Tibial nerve (tissue), 4 donors: ENCODE measurements around the gene ZNF597.
A peak's percentile ranks its signal among the peaks of the same experiment; 100 is the strongest.

Experiments
- CTCF ChIP-seq, 5 experiments: fragments of 200-600 bp in 3 of 5; fragments of 450-650 bp in 2 of 5; sonication (generic) in 3 of 5; IDR thresholded peaks; one replicate each; pipeline ENCODE4 v1.5.1; 2016 to 2019; ENCODE audit warnings: antibody characterized with exemption in 5 of 5, mild to moderate bottlenecking in 3 of 5, moderate library complexity in 2 of 5
- EP300 ChIP-seq, 2 donors: sonication (generic); formaldehyde crosslinking; IDR thresholded peaks; one replicate each; pipeline ENCODE4 v1.6.1; 2017; ENCODE audit warnings: antibody characterized with exemption in 2 of 2, mild to moderate bottlenecking in 1 of 2
- POLR2A ChIP-seq, 2 donors: fragments of 450-650 bp; IDR thresholded peaks; one replicate each; pipeline ENCODE4 v1.6.1; 2017; ENCODE audit warnings: antibody characterized with exemption in 2 of 2, mild to moderate bottlenecking in 2 of 2, moderate library complexity in 2 of 2

GRCh38 chr16:3457434-3458252, 14.3 kb upstream of the ZNF597 start:
- TF ChIP-seq POLR2A (IDR thresholded peaks at IDR 0.05) (peak in 1 of 2 donors; percentile 55), EP300 (IDR thresholded peaks at IDR 0.05) (peak in 1 of 2 donors; percentile 86), CTCF (IDR thresholded peaks at IDR 0.05) (peak; percentile 57 to 78 (median 71))
